NCI-H524 (cell line): ENCODE measurements around the gene VWC2L.
A peak's percentile ranks its signal among the peaks of the same experiment; 100 is the strongest.

Source experiments
- DNase-seq, 2 experiments: peaks; one replicate each; lab custom pipeline; 2025; lab: John Stamatoyannopoulos, UW

Gene VWC2L

GRCh38 chr2:214410918-214411554 lies at the start of gene VWC2L:
TSS of gene VWC2L (plus strand) at chr2:214411054. CDS start at chr2:214414194, 3,140 bp downstream.
- DNase-seq = peak; percentile 55 to 71

GRCh38 chr2:214361116-214361515 lies 49.7 kb upstream of the VWC2L start:
- no peak for DNase-seq

- no peak for DNase-seq
Measured at GRCh38 chr2:214365549-214365948, 45.3 kb upstream of the VWC2L start.

- no peak for DNase-seq
Measured at GRCh38 chr2:214367171-214367570, 43.7 kb upstream of the VWC2L start.

- DNase-seq = no peak
Measured at GRCh38 chr2:214376618-214377285, 34.1 kb upstream of the VWC2L start.

GRCh38 chr2:214377286-214377624 lies 33.6 kb upstream of the VWC2L start:
- no peak for DNase-seq

GRCh38 chr2:214378455-214379103 lies 32.3 kb upstream of the VWC2L start:
- DNase-seq = peak; percentile 36 to 64

GRCh38 chr2:214379227-214379626 lies 31.6 kb upstream of the VWC2L start:
- peak; percentile 57 to 91 for DNase-seq

GRCh38 chr2:214380681-214381080 lies 30.2 kb upstream of the VWC2L start:
- no peak for DNase-seq

- DNase-seq = peak; percentile 18 to 85
Measured at GRCh38 chr2:214382229-214382628, 28.6 kb upstream of the VWC2L start.

- no peak for DNase-seq
Measured at GRCh38 chr2:214386720-214387119, 24.1 kb upstream of the VWC2L start.

- no peak for DNase-seq
Measured at GRCh38 chr2:214389334-214389733, 21.5 kb upstream of the VWC2L start.

GRCh38 chr2:214393796-214394195 lies 17.1 kb upstream of the VWC2L start:
- peak in 1 of 2 experiments; percentile 21 for DNase-seq

- peak in 1 of 2 experiments; percentile 11 for DNase-seq
Measured at GRCh38 chr2:214395040-214395439, 15.8 kb upstream of the VWC2L start.

GRCh38 chr2:214401580-214401979 lies 9.3 kb upstream of the VWC2L start:
- DNase-seq = no peak

GRCh38 chr2:214410128-214410775 lies 602 bp upstream of the VWC2L start:
- peak; percentile 30 to 63 for DNase-seq

GRCh38 chr2:214412679-214413078 lies 1.8 kb downstream of the VWC2L start:
- no peak for DNase-seq

- DNase-seq = no peak
Measured at GRCh38 chr2:214436470-214436869, 25.6 kb downstream of the VWC2L start.

GRCh38 chr2:214450118-214450894 lies 39.5 kb downstream of the VWC2L start:
- no peak for DNase-seq

- DNase-seq = no peak
Measured at GRCh38 chr2:214451516-214452275, 40.8 kb downstream of the VWC2L start.
